GM18511 (cell line): Measurements from ENCODE around the gene SLC9C2.
"Not testable (repeated sequence)": the region's sequence is repeated elsewhere in the genome, so short reads cannot be mapped to it uniquely, and the experiment has no call there.

Source experiments
- ATAC-seq: cut with Tn5 transposase; IDR thresholded peaks from one replicate; pipeline ENCODE4 v1.9.1; 2021; ENCODE audit warnings: mild to moderate bottlenecking, moderate library complexity; ENCODE audit not compliant: unreplicated experiment

The SLC9C2 gene

DNA sequence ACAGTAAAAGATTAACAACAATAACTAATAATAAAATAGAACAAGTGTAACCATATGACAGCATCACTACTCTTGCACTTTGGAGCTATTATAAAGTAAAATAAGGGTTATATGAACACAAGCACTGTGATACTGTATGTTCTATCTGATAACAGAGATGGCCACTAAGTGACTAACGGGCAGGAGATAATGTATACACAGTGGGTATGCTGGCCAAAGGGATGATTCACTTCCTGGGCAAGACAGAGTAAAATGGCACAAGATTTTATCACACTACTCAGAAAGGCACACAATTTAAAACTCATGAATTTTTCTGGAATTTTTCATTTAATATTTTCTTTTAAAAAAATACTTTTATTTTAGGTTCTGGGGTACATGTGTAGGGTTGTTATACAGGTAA is 12.3 kb downstream of the SLC9C2 start:
- no peak for ATAC-seq

DNA sequence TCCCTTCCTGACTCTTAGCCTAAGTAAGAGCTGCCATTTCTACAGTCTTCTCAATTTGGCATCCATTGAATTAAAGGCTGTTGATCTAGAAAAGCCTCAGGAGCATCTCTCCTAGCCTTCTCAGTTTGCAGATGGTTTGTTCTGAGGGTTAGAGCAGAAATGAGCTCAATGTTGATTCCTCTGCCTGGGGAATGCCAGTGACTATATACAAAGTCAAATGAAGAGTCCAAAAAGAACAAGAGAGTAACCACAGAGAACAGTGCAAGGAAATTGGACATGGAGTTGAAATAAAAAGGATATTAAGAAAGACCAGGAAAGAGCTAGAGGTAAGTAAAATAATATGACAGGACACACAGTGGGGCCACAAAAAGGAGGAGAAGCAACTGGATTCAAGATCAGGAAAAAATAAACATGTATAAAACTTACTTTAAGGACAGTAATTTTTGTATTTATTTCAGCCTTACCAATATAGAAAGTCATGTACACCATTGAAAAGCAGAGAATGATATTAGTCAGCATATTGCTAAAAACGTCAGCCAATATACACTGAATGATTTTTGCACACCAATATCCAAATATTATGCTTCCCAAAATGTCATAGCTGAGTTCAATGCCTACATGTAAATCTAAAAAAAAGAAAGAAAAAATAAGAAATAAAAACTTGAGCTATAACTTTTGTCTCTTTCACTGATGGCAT is 21.3 kb downstream of the SLC9C2 start:
- ATAC-seq = no peak

DNA sequence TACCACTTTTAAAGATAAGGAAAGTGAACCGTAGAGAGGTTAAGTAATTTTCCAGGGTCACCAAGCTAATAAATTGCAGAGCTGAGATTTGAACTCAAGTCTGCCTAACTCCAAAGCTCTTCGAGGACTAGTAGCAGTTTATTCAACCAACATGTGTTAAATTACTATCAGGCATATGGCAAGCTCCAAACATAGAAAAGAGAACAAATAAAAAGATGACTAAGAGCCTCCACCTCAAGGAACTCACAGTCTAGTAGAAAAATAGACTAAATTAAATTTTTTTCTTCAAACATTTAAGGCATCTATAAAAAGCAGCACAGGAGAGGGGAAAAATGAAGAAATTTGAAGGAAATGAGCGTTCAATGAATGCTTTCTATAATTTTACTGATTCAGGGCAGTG is 22.2 kb downstream of the SLC9C2 start:
- ATAC-seq = no peak

DNA sequence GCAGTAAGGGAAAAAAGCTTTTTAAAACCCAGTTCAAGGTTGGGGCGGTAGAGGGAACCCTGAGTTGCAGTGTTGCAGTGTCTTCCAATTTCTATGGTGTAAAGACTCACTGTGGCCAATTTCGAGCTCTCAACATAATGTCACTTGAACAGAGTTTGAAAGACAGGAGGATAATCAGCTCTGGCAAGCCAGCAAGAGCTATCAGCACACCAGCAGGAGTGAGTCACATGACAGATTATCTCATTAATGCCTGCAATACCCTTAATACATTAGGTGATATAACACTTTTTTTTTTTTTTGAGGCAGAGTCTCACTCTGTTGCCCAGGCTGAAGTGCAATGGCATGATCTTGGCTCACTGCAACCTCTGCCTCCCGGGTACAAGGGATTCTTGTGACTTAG is 22.8 kb downstream of the SLC9C2 start:
- no peak for ATAC-seq

DNA sequence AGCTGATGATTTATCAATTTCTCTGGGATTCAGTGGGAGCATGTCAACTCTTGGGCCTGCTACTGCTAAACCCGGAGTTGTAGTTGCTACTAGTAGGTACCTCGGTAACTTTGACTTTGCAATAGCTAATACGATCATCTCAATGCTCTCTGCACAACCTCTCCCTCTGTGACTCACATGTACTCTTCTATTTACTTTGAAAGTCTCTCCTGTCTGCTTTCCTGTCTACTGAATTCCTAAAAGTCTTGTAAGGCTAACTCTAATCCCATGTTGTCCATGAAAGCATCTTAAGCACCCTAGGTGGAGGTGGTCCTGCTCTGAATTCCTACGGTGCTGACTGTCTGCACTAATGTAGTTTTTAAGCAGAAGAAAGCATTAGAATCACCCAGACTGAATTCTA is 29.3 kb downstream of the SLC9C2 start:
- no peak for ATAC-seq

DNA sequence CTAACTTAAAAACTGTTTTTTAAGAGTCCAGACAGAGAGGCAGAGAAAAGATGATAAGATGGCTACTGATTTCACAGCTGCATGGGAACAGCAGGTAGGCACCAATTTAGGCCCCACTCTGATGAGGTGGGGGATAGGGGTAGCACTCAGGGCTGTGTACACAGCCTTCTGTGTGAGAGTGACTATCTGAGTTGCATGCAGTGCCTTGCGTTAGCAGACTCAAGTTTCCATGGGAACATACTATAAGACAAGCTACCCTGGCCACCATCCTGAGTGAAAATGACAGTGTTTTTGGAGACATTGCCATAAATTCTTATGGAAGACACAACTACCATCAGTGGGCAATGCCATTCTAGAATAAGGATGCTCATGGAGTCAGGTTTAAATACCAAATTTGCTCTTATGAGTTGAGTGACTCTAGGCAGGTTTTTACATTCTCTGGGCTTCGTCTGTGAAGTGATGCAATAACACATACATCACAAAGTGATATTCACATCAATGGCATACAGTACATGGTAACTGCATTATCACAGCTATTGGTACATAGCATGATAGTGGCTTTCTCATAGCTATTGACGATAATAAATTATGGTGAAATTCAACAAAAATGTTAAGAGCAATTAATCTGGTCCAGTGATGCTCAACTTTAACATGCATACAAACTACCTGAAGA is 30.5 kb downstream of the SLC9C2 start:
- ATAC-seq = no peak

DNA sequence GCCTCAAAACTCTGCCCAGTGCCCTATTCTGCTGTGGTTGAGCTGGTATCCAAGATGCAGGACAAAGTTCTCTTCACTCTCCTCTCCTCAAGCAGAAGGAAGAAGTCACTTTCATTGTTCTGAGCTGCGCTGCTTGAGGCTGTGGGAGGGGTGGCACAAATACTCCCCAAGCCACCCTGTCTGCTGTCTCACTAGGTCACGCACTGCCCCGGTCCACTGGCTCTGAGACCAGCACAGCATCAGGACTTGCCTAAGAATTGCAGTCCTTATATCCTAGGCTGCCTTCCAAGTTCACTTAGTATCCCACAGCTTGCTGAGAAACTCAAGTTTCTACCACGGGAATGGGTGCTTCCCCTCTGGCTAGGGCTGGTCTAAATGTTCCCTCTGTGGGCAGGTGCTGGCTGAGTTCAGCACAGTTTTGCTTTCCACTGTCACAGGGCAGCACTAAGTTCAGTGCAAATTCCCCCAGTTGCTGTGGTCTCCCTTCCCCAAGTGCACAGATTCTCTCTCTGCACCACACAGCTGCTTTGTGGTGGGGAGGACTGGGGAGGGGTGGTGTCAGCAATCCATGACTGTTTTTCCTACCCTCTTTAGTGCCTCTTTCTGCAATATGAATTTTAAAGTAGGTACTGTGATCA is 32.4 kb downstream of the SLC9C2 start:
- peak; percentile 95 for ATAC-seq

DNA sequence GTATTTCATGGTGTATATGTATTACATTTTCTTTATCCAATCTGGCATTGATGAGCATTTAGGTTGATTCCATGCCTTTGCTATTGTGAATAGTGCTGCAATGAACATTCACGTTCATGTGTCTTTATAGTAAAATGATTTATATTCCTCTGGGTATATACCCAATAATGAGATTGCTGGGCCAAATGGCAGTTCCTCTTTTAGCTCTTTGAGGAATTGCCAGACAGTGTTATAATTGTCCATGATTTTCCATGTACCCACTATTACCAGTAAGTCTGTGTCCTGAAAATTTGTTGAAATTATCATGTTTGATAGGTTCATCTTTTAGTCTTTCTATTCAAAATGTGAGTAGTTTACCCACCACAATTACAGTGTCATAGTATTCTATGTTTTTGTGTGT is 34.4 kb downstream of the SLC9C2 start:
- ATAC-seq = no peak

DNA sequence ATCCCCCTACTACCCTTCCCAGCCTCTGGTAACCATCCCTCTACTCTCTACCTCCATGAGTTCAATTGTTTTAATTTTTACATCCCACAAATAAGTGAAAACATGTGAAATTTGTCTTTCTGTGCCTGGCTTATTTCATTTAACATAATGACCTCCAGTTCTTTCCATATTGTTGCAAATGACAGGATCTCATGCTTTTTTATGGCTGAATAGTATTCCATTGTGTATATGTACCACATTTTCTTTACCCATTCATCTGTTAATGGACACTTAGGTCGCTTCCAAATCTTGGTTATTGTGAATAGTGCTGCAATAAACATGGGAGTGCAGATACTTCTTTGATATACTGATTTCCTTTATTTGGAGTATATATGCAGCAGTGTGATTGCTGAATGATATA is 39.0 kb downstream of the SLC9C2 start:
- ATAC-seq = not testable (repeated sequence)

DNA sequence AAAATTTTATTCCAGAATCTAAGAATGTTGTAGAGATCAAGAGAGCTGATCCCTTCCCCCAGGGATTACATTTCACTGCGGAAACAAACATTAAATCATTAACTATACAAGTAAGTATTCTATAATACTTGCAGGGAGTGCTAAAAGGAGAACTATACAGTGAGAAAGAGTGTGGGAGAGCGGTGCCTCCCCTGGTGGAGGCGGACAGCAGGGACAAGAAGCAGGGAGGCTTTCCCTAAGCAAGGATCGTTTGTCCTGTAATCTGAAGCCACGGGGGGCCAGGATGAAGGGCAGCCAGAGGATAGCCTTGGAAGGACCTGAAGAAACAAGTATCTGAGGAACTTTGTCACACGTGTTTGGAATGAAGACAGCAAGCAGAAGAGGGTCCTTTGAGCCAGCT is 40.1 kb downstream of the SLC9C2 start:
- ATAC-seq = no peak

DNA sequence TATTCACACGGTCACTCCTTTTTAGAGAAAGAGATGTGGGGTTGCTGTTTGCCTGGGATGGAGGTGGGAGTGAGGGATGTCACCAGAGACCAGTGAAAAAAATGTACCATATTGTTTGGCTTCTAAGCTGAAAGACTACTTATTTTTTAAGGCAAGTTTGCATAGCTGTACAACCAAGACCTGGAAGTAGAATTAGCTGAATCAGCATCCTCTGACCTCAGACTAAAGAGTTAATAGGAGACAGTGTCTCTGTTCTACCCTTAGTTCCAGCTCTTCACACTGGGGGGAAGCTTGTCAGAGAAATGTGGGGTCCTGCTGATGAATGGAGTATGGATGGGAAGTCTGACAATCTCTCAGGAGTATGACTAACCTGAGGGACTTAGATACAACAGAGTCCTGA is 41.6 kb downstream of the SLC9C2 start:
- ATAC-seq = no peak

DNA sequence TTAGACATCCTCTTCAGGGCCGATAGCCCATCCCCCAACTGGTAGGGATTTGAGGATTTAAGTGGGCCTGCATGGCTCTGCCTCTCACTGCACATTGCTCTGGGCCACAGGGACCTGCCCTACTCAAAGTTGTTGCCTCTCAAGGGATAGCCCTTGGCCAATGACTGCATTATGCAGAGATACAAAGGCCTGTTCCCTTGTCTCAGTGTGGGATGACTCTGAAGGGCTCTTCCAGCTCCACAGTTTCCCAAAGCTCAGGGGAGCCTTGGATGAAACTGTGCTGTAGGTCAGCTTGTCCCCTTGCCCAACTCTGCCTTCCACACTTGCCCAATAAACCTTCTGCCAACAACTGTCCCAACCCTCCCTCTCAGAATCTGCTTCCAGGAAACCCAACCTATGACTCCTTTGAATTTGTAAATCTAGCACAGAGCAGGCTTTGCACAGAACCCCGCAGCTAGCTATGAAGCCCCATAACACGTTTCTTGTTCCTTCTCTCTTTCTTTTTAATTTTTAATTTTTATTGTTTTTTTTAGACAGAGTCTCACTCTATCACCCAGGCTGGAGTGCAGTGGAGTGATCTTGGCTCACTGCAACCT is 42.5 kb downstream of the SLC9C2 start:
- no peak for ATAC-seq

DNA sequence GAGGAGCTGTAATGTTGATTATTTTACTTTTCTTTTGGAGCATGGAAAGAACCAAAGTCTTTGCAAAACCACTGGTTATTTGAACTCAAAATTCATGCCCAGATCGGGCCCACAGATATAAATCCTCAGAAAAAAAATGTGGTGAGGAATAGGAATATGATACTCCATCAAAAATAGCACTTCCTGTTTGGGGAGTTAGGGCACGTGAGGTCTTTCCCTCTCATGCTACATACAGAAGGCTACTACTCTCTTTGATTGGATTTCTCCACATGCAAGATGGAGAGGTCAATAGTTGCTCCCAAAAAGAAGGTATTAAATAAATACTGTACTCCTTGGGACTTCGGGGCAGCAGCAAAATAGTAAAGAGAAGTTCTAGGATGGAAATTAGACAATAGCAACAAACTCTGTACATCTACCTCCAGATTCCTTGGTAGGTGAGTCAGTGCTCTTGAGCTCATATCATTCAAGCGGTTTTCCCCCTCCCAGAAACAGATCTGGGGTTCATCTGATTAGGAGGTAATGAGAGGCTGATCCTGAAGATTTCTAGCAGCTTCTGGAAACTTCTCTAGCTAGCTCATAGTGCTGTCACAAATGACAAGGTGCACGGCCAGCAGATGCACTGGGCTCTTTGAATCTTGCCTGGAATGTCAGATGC is 47.1 kb downstream of the SLC9C2 start:
- ATAC-seq = no peak

DNA sequence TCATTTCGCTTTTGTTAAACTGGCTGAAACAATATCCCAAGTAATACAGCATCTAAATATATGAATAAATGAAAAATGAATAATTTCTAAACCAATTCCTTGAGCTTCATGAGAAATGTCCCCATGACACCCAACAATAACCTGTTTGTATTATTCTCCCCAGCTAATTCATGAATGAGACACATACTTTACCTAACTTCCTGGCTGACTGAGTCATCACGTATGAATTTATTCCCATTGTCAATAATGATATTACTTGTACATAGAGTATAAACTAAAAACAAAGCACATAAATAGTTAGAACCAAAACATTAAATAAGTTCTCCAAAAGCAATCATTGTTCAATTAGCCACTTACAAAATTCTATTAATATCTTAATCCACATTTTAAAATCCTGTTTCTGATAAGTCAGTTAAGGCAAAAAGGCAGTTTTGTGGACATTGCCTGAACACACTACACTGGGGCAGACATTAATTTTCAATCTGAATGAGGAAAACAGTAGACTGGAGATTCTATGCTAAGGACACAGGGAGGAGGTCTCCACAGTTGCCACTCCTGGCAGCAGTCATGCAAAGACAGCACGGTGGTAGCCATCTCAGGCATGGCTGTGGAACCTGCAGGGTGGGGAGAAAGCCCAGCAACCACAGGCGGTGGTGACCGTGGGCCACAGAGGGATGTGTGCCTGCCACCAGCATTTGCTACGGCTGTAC is 48.2 kb downstream of the SLC9C2 start:
- ATAC-seq = no peak

DNA sequence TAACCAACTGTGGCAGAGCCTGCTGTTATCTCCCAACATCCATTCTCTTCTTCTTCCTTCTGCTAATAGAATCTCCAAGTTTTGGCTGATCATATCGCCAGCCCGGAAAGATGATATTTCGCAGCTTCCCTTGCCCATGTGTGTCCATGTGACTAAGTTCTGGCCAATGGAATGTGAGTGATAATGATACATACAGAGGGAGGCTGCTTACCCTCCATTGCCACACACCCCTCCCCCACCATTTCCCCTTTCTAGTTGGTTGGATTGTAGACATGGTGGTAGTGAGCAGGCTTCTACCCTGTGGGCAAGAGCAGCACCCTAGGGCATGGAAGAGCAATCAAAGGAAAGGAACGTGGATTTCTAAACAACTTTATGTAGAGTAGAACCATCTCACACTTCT is 48.8 kb downstream of the SLC9C2 start:
- ATAC-seq = no peak

DNA sequence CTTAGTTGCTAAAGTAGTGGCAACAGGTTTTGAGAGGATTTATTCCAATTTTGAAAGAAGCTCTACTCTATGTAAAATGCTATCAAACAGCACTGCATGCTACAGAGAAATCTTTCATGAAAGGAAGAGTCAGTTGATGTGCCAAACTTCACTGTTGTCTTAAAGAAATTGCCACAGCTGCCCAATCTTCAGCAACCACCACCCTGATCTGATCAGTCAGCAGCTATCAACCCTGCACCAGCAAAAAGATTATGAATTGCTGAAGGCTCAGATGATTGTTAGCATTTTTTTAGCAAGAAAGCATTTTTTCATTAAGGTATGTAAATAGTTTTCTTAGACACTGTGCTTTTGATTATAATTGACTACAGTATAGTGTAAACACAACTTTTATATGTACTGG is 49.6 kb downstream of the SLC9C2 start:
- no peak for ATAC-seq

DNA sequence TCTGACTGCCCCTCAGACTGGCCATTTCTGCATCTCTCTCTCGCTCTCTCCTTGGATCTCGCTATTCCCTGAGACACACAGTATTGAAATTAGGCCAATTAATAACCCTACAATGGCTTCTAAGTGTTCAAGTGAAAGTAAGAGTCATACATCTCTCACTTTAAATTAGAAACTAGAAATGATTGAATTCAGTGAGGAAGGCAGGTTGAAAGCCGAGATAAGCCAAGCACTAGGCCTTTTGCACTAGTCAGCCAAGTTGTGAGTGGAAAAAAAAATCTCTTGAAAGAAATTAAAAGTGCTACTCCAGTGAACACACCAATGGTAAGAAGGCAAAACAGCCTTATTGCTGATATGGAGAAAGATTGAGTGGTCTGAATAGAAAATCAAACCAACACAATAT is 51.2 kb downstream of the SLC9C2 start:
- no peak for ATAC-seq

DNA sequence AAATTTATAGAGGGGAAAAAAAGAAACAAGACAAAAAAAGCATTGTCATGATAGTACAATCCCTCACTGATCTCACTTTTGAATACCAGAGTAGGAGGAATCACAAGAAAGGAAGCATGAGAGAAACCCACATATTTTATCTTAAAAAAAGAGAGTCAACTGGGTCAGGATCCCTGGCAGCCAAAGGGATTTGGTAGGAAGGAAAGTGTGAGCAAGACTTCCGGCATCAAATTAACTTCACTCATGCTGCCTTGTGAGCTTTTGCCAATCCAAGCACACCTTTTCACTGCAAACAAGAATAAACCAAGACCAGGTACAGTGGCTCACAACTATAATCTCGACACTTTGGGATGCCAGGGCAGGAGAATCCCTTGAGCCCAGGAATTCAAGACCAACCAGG is 53.1 kb downstream of the SLC9C2 start:
- no peak for ATAC-seq

DNA sequence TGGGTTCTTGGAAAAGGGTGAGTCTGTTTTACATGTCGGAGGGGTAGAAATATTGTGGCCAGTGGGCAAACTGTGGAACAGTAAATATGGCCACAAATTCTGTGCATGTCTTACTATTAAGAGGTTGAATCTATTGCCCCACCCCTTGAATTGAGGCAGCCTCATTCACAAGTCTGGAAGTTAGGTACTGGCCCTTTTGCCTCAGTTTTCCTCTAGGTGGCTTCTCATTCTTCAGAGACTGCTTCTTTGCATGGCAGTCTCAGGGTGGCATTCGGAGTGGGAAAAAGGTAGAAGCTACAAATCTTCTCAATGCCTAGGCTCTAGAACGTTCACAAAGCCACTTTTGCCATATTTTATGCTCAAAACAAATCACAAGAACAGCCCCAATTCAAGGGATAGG is 57.2 kb downstream of the SLC9C2 start:
- no peak for ATAC-seq

DNA sequence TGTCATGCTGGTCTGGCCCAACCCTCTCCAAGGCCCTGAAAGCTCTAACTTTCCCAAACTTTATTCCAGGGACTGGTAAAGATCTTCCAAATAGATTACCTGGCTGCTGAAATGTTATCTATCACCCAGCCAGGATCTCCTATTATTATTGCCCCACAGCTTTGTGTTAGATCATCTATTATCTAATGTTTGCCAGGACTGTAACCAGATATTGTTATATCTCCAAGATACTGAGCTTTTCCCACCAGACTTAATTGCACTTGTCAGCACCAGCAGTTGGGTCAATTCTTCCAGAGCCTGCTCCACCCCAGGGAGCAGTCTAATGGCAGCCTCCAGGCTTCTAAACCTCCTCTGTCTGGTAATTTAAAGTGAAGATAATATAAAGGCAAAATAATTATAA is 66.6 kb downstream of the SLC9C2 start:
- no peak for ATAC-seq

DNA sequence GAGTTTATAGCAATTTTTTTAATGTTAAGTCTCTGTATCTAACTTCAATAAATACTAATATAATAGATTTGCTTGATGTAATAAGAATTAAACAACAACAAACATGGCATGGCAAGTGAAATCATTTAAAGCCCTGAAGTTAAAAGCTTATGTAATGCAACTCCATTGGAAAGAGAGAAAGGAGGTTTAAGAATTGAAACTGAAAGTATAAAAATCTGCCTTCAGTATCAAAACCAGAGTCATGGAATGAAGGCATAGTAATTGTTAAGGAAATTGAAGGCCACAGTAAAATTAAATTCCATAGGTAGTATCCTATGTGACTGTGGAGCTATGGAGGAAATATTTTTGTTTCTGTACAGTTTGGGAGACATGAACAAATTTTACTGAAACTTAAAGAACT is 70.6 kb downstream of the SLC9C2 start:
- no peak for ATAC-seq
